Measurements from ENCODE around the gene RHOB.

DNA sequence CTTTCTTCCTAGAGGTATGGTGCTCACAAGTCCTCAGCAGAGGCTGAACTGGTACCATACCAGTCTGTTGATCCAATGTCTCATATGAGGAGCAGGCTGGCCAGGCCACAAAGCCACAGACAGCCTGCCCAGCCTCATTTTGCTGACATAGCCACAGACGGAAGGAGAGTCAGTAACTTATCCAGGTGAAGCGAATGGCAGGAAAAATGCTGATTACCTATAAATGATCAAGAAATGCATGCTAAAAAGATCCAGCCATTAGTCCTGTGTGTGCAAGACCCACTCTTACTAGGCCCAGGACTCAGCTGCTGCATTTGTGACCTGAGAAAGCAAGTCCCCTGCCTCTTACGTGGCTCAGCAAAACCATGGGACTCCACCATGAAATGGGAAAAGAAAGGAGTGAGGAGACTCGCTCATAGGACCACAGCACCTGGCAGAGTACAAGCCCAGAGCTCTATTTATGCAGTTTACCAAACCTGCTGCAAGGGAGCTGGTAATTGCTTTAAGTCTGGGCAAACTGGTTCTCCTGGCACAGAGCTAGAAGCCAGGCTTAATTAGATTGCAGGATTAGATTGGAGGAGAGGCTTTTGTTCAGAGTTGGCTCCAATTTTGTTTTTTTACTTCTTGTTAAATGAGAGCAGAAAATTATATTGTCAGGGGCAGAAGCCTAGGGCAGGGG, 19.0 kb downstream of the RHOB start:
- TF ChIP-seq, protein P1, sequence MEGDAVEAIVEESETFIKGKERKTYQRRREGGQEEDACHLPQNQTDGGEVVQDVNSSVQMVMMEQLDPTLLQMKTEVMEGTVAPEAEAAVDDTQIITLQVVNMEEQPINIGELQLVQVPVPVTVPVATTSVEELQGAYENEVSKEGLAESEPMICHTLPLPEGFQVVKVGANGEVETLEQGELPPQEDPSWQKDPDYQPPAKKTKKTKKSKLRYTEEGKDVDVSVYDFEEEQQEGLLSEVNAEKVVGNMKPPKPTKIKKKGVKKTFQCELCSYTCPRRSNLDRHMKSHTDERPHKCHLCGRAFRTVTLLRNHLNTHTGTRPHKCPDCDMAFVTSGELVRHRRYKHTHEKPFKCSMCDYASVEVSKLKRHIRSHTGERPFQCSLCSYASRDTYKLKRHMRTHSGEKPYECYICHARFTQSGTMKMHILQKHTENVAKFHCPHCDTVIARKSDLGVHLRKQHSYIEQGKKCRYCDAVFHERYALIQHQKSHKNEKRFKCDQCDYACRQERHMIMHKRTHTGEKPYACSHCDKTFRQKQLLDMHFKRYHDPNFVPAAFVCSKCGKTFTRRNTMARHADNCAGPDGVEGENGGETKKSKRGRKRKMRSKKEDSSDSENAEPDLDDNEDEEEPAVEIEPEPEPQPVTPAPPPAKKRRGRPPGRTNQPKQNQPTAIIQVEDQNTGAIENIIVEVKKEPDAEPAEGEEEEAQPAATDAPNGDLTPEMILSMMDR (IDR thresholded peaks at IDR 0.05) = no peak
- no peak for TF ChIP-seq POLR2A (IDR thresholded peaks at IDR 0.05)

Data from tibial nerve (tissue), 3 donors.